ELF-1 (cell line): ENCODE data around the gene DCLRE1C.
"Not testable (repeated sequence)": the region's sequence is repeated elsewhere in the genome, so short reads cannot be mapped to it uniquely, and the experiment has no call there.

Source experiments
- DNase-seq: peaks from one replicate; pipeline ENCODE4 v3.0.0-alpha.2; 2016; ENCODE audit warnings: low read depth, low spot score

The DCLRE1C gene

GRCh38 chr10:14884082-14884481 lies 69.8 kb downstream of the DCLRE1C start:
- no peak for DNase-seq

DNA sequence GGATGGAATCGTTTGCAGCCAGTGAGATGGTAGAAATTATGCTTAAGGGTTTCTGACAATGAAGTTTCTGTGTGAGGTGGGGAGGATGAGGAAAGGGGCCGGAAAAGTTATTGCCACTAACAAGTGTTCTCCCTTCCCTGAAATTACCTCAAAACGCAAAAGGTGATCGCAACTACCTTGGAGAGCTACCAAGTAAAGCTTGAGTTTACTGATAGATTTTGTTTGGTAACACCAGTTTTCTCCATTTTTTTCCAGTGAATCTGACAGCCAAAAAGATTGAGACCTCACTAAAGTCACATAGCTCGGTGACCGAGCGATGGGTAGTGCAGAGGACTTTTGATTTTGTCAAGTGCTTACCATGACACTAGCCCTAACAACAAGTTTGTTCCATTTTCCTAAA lies 73.7 kb downstream of the DCLRE1C start:
- peak; percentile 14 for DNase-seq

GRCh38 chr10:14879928-14880193 lies 74.0 kb downstream of the DCLRE1C start:
- DNase-seq = no peak

- no peak for DNase-seq
These were observed 74.6 kb downstream of the DCLRE1C start for GRCh38 chr10:14879124-14879927.

DNA sequence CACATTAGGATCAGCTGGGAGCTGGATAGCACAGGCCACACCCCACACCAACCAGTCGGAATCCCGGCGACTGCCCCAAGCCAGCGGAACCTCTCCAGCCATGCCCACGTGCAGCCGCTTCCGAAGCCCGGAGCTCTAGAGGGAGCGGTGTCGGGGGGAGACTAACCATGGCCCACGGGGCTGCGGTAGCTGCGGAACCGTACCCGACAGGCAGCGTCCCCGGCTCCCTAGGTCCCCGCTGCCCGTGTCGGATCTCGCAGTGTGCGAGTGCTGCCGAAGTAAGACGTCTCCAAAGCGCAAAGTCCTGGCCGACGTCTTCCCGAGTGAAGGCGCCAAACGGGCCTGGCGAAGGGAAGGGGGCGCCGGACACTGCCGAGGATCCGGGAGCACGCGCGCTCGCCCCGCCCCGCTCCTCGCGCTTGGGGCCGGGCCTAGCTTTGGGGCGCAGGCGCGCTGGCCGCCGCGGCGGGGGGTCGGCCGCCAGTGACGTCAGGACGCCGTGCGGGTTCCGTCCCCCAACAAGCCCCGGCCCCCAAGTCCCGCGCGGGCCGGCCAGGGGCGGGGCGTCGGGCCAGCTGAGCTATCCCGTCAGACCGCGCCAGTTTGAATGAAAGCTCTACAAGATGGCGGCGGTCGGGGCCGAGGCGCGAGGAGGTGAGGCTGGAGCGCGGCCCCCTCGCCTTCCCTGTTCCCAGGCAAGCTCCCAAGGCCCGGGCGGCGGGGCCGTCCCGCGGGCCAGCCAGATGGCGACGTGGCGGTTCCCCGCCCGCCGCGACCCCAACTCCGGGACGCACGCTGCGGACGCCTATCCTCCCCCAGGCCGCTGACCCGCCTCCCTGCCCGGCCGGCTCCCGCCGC lies 75.4 kb downstream of the DCLRE1C start, which contains the start of gene SUV39H2:
Gene SUV39H2, plus strand, starts transcription at position 601 of the 858 bp plus-strand sequence. Its CDS starts 23 bp downstream, at position 624.
- peak; percentile 96 for DNase-seq

- no peak for DNase-seq
These were observed 77.1 kb downstream of the DCLRE1C start for GRCh38 chr10:14876764-14877163.

DNA sequence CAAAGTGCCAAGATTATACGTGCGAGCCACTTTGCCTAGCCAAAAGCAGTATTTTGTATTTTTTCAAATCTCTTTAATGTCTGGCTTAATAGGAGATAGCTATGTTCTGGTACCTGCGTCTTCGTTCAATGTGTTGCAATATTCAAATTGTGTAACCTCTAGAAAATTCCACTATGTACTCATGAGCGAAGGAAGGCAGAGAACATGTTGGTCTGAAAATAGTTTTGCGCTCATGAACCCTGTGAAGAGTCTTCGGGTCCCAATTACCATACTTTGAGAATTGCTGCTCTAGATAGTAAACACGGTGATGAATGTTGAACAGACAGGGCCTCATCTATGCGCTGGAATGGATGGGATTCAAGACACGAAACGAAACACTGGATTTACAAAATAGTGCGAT lies 78.0 kb downstream of the DCLRE1C start:
- DNase-seq = no peak

GRCh38 chr10:14873090-14873760 lies 80.7 kb downstream of the DCLRE1C start:
- no peak for DNase-seq

GRCh38 chr10:14864871-14865270 lies 89.0 kb downstream of the DCLRE1C start:
- not testable (repeated sequence) for DNase-seq

- DNase-seq = not testable (repeated sequence)
These were observed 89.4 kb downstream of the DCLRE1C start for GRCh38 chr10:14864466-14864865.

- DNase-seq = no peak
These were observed 93.1 kb downstream of the DCLRE1C start for GRCh38 chr10:14860791-14861190.

DNA sequence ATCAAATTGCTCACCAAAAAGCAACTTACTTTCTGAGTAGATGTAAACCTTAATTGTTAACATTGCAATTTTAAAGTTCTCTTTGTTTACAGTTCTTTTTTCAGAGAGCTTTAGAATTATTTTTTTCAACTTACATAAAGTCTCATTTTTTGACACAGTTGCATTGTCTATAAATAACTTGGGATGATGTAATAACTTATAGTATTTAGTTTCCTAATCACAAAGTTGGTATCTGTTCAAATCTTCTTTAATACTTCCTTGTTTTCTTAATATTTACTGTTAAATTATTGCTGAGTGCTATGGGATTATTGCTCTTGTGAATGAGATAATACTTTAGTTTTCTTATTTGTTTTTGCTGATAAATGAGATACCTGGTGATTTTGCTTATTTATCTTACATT lies 94.1 kb downstream of the DCLRE1C start:
- no peak for DNase-seq

GRCh38 chr10:14859043-14859442 lies 94.9 kb downstream of the DCLRE1C start:
- DNase-seq = no peak

DNA sequence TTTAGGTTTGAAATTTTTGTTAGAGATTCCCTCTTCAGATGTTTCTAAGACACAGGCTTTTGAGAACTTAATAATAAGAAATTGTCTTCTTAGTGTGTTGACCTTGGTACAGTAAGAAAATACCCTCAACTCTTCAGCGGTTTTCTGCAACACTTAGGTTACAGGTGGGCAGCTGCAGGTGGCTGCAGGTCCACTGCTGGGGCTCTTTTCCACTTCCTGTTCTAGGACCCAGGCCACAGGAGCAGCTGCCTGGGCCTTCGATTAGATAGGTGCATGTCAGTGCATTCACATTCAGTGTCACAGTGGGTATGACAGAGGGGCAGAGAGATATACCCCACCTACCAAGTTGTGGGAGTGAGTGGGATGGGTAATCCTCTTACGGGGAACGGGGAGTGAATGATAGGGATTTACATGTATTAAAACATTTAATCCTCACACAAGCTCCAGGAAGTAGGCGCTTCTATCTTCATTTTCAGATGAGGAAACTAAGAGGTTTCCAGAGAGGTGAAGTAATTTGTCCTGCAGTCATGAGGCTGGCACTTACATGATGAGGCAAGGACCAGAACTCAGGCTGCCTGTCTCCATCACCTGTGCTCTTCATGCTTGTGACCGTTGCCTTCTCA lies 95.4 kb downstream of the DCLRE1C start:
- DNase-seq = no peak

GRCh38 chr10:14855453-14855852 lies 98.4 kb downstream of the DCLRE1C start:
- DNase-seq = no peak

GRCh38 chr10:14852236-14852635 lies 101.7 kb downstream of the DCLRE1C start:
- DNase-seq = no peak
